MM.1S (cell line): ENCODE results near the gene MYADML2.

ENCODE experiments used
- DNase-seq: peaks from one replicate; pipeline ENCODE4 v3.0.0-alpha.2; 2015
- H2AFZ ChIP-seq: fragments of 300-600 bp; sonication (generic); 2 replicates; pipeline ENCODE4 v1.6.0; 2016; ENCODE audit warnings: antibody characterized with exemption, low read length
- H3F3A ChIP-seq: fragments of 300-600 bp; sonication (generic); 2 replicates; pipeline ENCODE4 v1.6.1; 2016; ENCODE audit warnings: mild to moderate bottlenecking, antibody characterized with exemption, low read length, moderate library complexity, mixed read lengths; ENCODE audit not compliant: insufficient read depth
- H3K27ac ChIP-seq: fragments of 300-600 bp; sonication (generic); 2 replicates; pipeline ENCODE4 v1.5.1; 2016; ENCODE audit warnings: mild to moderate bottlenecking, low read length
- H3K27me3 ChIP-seq: fragments of 300-600 bp; sonication (generic); replicated peaks from 2 replicates; pipeline ENCODE4 v1.6.0; 2016; ENCODE audit warnings: low read length; ENCODE audit not compliant: insufficient read depth
- H3K36me3 ChIP-seq: fragments of 300-600 bp; sonication (generic); replicated peaks from 2 replicates; pipeline ENCODE4 v1.6.1; 2016; ENCODE audit warnings: mild to moderate bottlenecking, low read length, mixed read lengths; ENCODE audit not compliant: insufficient read depth
- H3K4me1 ChIP-seq: fragments of 300-600 bp; sonication (generic); 2 replicates; pipeline ENCODE4 v1.6.1; 2016; ENCODE audit warnings: low read length, mixed read lengths
- H3K4me2 ChIP-seq: fragments of 300-600 bp; sonication (generic); 2 replicates; pipeline ENCODE4 v1.6.0; 2016; ENCODE audit warnings: low read depth, low read length
- H3K4me3 ChIP-seq: fragments of 300-600 bp; sonication (generic); 2 replicates; pipeline ENCODE4 v1.5.1; 2016; ENCODE audit warnings: low read length, mixed read lengths
- H3K79me2 ChIP-seq: fragments of 300-600 bp; sonication (generic); 2 replicates; pipeline ENCODE4 v1.6.1; 2016; ENCODE audit warnings: mixed run types, low read length, mixed read lengths
- H3K9ac ChIP-seq: fragments of 300-600 bp; sonication (generic); 2 replicates; pipeline ENCODE4 v1.6.1; 2016; ENCODE audit warnings: low read length, mixed read lengths
- H3K9me2 ChIP-seq: fragments of 300-600 bp; sonication (generic); replicated peaks from 2 replicates; pipeline ENCODE4 v1.6.1; 2016; ENCODE audit warnings: mild to moderate bottlenecking, low read length, mixed read lengths; ENCODE audit not compliant: insufficient read depth
- H3K9me3 ChIP-seq: fragments of 300-600 bp; sonication (generic); replicated peaks from 2 replicates; pipeline ENCODE4 v1.6.1; 2016; ENCODE audit warnings: mild to moderate bottlenecking, low read length, mixed read lengths; ENCODE audit not compliant: insufficient read depth
- H4K20me1 ChIP-seq: fragments of 300-600 bp; sonication (generic); 2 replicates; pipeline ENCODE4 v1.6.1; 2016; ENCODE audit warnings: mild to moderate bottlenecking, low read length, moderate library complexity, mixed read lengths; ENCODE audit not compliant: insufficient read depth
- EZH2 ChIP-seq: fragments of 300-600 bp; sonication (generic); optimal IDR thresholded peaks from 2 replicates; pipeline ENCODE3; 2017; ENCODE audit warnings: low read depth, mild to moderate bottlenecking, antibody characterized with exemption, low read length, mixed read lengths
- EZH2phosphoT487 ChIP-seq: fragments of 300-600 bp; sonication (generic); IDR thresholded peaks from 2 replicates; pipeline ENCODE4 v1.6.1; 2018; ENCODE audit warnings: antibody characterized with exemption, low read length
- TF ChIP-seq, protein P1 (sequence below): fragments of 300-600 bp; sonication (generic); IDR thresholded peaks from 2 replicates; pipeline ENCODE4 v1.5.1; 2016; ENCODE audit warnings: antibody characterized with exemption, low read length, mixed read lengths

MYADML2 gene

DNA sequence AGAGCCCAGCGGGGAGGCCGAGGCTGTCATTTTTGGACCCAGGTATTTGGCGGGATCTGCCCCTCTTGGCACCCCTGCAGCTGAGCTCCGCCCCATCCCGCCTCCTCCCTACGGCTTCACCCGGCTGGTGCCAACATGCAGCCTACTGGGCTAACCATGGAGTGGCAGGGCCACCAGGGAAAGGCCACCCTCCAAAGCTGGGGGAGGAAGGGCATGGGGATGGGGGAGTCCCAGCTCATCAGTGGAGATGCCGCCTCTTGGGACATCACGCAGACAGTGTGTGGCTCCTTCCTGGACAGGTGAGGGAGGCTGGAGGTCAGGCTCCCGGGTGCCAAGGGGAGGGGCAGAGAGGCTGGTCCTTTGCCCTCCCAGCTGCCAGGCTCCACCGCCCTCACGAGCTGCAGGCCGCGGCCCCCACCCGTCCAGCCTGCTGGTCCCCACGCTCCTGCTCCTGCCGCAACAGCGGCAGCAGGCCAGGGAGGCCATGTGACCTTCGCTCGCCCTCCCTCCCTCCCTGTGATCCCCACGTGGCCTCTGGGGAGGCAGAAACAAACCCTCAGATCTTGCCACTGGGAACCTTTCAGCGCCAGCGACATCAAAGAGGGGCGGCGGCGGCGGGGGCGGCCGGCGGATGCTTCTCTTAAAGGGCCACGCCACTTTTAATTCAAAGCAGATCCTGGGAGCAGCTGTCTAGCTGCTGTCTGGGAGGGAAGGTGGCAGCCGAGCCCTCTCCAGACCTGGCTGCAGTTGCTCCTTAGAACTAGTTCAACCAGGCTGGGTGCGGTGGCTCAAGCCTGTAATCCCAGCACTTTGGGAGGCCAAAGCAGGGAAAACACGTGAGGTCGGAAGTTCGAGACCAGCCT, 20.7 kb upstream of the MYADML2 start:
- Histone ChIP-seq H3K9me3 (no peaks in the 10 kb centered on the region), H4K20me1 (no peaks in the 10 kb centered on the region), H3K4me1 (no peaks in the 10 kb centered on the region), H3F3A (no peaks in the 10 kb centered on the region), H2AFZ (peak overlapping the region; percentile 57), H3K36me3 (no peaks in the 10 kb centered on the region), H3K4me3 (no peak overlapping the region), H3K4me2 (peak overlapping the region; percentile 60; the same call in 1 of the 2 replicates), H3K9ac (no peak overlapping the region), H3K27me3 (peaks cover 44% of the 10 kb centered on the region), H3K79me2 (no peaks in the 10 kb centered on the region), H3K9me2 (no peaks in the 10 kb centered on the region), H3K27ac (no peak overlapping the region)
- DNase-seq = peak; percentile 79
- TF ChIP-seq, protein P1, sequence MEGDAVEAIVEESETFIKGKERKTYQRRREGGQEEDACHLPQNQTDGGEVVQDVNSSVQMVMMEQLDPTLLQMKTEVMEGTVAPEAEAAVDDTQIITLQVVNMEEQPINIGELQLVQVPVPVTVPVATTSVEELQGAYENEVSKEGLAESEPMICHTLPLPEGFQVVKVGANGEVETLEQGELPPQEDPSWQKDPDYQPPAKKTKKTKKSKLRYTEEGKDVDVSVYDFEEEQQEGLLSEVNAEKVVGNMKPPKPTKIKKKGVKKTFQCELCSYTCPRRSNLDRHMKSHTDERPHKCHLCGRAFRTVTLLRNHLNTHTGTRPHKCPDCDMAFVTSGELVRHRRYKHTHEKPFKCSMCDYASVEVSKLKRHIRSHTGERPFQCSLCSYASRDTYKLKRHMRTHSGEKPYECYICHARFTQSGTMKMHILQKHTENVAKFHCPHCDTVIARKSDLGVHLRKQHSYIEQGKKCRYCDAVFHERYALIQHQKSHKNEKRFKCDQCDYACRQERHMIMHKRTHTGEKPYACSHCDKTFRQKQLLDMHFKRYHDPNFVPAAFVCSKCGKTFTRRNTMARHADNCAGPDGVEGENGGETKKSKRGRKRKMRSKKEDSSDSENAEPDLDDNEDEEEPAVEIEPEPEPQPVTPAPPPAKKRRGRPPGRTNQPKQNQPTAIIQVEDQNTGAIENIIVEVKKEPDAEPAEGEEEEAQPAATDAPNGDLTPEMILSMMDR = no peak
- TF ChIP-seq EZH2 (no peak), EZH2phosphoT487 (no peak)

DNA sequence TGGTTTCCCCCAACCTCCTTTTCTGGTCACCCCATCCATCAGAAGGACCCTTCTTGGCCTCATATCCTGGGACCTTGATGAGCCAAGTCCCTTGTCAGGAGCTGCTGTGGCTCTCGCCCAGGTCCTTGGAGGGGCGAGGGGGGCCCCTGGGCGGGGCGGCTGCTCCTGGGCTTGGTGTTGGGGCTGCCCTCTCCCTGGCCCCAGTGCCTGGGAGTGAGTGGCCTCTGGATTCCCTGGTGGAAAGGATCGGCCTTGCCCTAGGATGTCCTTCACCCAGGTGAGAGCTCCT, 20.2 kb upstream of the MYADML2 start:
- Histone ChIP-seq H3K4me3 (no peak overlapping the region), H2AFZ (no peak overlapping the region), H3K4me2 (no peak overlapping the region), H3K9ac (no peak overlapping the region), H3K27me3 (peaks cover 49% of the 10 kb centered on the region), H3K36me3 (no peaks in the 10 kb centered on the region), H3F3A (no peaks in the 10 kb centered on the region), H3K9me3 (no peaks in the 10 kb centered on the region), H3K79me2 (no peaks in the 10 kb centered on the region), H3K27ac (no peak overlapping the region), H4K20me1 (no peaks in the 10 kb centered on the region), H3K9me2 (no peaks in the 10 kb centered on the region), H3K4me1 (no peaks in the 10 kb centered on the region)
- DNase-seq = no peak
- TF ChIP-seq, protein P1 = no peak

DNA sequence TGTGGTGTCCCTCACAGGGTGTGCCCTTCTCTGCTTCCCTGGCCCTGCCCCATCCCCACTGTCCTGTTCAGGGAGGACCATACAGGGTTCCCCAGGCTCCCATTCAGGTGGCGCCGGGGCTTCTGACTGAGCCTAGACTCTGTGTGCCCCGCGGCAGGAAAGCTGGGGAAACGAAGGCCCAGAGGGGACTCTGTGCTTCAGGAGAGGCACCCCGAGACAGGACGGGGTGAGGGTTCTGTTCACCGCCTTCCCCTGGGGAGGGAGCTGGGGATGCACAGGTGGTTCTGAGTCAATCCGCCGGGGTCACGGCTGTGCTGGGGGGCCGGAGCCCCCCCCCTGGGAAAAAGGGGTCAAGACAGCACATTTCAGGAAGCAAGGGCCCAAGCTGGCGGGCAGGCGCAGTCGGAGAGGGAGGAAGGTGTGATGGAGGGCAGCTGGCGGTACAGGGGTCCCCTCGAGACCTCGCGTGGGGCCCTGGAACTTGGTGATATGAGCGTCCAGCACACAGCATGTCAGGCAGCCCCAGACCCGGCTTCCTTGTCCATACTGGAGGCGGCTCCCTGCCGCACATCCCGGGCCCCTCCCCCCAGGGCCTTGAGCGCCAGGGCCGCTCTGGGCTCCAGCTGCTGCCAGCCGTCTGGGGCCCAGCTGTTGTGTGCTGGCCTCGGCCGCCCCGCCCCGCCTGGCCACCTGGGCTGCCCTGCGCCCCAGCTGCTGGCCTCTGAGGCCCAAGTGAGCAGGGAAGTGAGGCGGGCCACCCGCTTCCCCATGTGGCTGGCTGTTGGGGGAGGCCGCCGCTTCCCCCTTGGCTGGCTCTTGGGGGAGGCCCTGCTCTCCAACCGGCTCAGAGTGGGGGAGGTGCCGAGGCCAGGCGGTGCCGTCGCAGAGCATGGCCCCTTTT, 19.6 kb upstream of the MYADML2 start:
- Histone ChIP-seq H3K9ac (no peak overlapping the region), H2AFZ (no peak overlapping the region), H3K4me3 (no peak overlapping the region), H3K36me3 (no peaks in the 10 kb centered on the region), H3K4me2 (no peak overlapping the region), H3K4me1 (no peaks in the 10 kb centered on the region), H3F3A (no peaks in the 10 kb centered on the region), H3K27me3 (peaks cover 55% of the 10 kb centered on the region), H3K9me2 (no peaks in the 10 kb centered on the region), H4K20me1 (no peaks in the 10 kb centered on the region), H3K79me2 (no peaks in the 10 kb centered on the region), H3K9me3 (no peaks in the 10 kb centered on the region), H3K27ac (no peak overlapping the region)
- no peak for DNase-seq
- TF ChIP-seq EZH2 = no peak
- no peak for TF ChIP-seq EZH2phosphoT487
- TF ChIP-seq, protein P1 = no peak
